ENCODE data around the gene MAEA.

Gene MAEA

DNA sequence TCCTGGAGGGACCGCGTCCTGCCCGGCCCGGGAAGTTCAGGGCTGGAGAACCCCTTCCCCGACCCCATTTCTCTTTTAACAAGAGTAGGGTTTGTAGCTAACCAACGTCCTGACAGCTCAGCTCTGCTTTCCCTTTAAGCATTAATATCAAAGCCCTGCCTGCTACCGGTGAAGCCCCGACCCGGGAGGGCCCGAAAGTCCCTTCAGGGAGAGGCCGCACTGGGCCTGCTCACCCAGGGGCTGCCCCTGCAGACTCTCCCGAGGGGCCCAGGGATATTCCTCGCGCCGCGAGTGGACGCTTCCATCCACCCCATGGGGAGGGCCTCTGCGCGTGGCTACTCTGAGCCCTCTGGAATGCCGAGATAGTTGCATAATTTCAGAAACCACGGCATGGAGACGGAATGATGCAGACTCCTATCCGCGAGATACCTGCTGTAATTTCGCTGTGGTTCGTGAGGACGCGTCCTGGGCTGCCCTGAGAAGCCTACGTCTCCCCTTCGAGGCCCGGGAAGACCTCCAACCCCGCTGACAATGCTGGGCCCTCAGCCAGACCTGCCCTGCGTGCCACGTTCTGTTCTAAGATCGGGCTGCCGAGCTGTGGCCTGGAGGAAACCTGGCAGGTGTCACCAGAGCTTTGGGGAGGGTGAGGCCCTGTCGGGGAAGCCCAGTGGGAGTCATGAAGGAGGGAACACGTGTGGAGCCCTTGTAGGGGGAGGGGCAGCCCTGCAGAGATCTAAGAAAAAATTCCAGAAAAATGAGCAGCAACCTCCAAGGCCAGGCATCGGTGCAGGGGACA, 39.8 kb upstream of the MAEA start:
- DNase-seq (ENCODE audit: low spot score): no peak

DNA sequence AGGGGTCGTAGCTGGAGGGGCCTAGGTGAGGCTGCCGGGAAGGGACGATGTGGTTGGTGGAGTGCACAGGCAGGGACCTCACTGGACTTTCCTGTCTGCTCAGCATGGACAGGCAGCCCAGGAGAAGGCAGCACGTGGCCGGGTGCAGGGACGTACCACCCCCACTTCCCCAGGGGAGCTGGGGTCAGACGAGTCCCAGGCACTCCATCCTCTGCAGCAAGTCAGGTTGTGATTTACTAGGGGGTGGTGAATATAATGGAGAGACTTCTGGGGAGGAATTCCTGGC, 39.2 kb upstream of the MAEA start:
- no peak for DNase-seq (ENCODE audit: low spot score)

DNA sequence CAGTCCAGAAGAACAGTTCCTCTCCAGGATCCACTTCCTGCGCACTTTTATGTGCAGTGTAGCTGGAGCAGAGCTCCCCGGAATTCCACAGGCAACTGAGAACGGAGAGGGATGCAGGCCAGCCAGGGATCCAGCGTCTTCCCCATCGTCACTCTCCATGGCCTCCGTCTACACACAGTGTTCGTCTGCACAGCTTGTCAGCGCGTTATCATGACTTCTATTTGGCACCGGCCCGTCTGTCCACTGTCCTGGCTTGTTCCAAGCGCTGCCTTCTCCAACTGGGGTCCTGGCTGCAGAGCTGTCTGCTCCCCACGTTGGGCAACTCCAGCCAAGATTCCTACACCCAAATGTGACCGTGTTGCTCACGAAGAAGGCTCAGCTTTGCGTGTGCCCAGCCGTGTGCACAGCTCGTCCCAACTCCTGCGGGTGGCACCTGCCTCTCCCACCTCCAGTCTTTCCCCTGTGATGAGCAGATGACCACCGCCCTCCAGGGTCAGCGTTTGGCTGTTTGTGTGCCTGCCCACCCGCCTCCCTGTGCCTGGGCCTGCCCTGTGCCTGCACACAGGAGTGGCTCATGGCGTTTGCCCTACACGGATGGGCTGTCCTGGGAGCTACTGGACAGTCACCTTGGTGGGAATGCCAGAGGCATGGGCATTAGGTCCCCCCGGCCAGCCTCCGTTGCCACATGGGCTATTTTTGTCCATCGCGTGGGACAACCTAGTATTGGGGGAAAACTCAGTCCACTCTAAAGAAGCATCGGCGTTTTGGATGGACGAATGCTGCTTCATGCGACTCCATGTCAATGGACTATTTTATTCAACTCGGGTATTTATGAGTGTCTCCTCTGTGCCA, 38.5 kb upstream of the MAEA start:
- DNase-seq (ENCODE audit: low spot score): no peak

DNA sequence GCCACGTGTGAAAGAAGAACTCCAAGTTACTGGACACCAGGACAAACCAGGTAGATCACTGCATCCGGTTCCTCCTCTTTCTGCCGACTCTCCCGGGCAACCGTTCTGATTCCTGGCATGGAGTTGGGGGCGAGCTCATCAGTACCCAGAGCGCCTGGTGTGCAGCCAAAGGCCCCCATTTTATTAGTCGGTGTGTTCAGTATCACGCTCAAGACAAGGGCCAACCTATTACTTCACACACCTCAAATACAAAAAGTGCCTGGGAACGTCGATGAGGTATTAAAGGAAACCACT, 38.0 kb upstream of the MAEA start:
- DNase-seq (ENCODE audit: low spot score): no peak

DNA sequence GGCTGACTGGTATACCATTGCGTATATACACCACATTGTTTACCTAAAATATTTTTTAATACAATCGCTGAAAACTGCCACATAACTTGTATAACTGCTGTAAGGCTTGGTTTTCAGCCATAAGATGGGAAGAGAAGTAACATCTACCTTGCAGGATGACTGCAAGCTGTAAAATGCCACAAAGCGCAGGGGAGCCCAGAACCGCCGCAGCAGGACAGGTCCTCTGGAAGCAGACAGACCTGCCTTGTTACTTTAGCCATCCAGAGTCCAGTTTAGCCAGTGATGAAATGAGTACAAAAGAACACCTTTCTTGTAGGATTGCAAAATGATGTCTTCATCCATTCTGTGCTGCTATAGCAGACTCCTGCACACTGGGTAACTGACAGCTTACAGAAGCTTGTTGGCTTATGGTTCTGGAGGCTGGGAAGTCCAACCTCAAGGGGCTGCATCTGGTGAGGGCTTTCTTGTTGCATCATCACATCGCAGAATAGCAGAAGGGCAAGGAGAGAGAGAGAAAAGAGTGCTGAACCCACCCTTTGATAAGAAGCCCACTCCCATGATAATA, 36.7 kb upstream of the MAEA start:
- DNase-seq (ENCODE audit: low spot score): no peak

DNA sequence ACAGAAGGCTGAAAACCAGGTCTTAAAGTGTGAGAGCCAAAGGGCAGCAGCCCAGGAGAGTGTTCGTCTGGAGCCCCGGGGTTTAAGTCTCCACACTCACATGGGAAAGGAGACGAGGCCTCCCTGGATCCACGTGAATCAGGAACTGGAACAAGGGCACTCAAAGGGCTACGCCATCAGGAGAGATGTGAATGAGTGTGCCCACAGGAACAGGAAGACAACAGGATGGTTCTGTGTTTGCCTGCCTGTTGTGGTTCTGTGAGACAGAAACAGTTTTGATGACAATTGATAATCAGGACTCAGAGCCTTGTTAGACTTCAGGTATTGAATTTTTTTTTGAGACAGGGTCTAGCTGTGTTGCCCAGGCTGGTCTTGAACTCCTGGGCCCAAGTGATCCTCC, 35.9 kb upstream of the MAEA start:
- DNase-seq (ENCODE audit: low spot score): no peak

DNA sequence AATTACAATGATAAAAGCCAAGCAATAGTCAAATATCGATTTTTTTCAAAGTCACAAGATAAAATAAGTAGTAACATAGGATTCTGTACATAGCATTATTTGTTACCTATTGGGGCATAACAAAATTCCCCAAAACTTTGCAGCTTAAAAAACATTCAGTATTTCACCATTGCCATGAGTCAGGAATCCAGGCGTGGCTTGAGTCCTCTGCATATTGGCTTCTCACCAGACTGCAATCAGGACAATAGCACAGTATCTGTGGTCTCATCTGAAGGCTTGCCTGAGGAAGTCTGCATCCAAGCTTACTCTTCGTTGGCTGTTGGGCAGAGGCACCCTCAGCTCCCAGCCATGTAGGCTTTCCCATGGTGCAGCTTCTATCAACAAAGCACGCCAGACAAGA, 34.5 kb upstream of the MAEA start:
- no peak for DNase-seq (ENCODE audit: low spot score)

DNA sequence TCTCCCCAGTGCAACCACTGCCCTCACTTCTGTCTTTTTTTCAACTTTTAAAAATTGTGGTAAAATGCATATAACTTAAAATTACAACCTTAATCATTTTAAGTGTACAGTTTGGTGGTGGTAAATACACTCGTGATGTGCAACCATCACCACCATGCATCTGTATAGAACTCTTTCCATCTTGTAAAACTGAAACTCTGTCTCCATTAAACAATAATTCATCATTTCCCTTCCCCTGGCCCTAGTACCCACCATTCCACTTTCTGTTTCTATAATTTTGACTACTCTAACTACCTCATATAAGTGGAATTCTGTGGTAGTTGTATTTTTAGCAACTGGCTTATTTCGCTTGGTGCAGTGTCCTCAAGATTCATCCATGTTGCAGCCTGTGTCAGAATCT, 34.0 kb upstream of the MAEA start:
- DNase-seq (ENCODE audit: low spot score): no peak

DNA sequence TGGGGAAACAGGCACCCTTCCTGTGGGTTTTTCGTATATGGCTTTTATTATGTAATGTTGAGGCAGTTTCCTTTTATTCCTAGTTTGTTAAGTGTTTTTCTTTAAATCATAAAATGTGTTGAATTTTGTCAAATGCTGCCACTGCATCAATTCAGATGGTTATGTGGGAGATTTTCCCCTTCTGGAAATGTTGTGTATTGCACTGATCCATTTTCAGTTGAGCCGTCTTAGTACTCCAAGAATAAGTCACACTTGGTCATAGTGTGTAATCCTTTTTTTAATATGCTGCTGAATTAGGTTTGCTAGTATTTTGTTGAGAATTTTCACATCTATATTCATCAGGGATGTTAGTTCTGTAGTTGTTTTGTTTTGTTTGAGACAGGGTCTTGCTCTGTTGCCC, 31.2 kb upstream of the MAEA start:
- no peak for DNase-seq (ENCODE audit: low spot score)

DNA sequence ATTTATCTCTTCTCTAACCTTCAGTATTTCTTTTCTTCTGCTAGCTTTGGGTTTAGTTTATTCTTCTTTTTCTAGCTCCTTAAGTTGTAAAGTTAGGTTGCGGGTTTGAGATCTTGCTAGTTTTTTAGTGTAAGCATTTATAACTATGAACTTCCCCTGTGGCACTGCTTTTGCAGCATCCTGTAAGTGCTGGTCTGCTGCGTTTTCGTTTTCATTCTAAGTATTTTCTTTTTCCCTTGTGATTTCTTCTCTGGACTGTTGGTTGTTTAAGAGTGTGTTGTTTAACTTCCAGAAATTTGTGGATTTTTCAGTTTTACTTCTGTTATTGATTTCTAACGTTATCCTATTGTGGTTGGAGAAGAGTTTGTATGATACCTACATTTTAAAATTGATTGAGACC, 29.7 kb upstream of the MAEA start:
- no peak for DNase-seq (ENCODE audit: low spot score)

DNA sequence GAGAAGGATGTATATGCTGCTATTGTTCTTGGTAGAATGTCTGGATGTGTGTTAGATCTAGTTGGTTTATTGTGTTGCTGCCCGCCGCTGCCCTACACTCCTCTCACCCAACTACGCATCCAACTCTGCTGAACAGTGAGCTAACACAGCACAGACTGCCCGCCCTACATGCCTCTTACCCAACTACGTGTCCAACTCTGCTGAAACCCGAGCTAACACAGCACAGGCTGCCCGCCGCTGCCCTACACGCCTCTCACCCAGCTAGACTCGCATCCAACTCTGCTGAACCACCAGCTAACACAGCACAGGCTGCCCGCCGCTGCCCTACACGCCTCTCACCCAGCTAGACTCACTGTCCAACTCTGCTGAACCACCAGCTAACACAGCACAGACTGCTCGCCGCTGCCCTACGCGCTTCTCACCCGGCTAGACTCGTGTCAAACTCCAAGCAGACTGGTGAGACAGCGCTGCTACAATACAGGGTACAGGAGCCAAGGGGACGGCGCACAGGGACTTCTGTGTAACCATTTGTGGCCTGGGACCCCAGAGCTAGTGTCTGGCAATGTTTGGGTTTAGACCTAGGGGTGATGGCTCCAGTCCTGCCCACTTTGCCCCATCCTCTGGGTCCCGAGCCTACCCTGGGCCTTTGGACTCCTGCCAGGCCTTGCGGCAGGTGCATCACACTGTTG, 29.1 kb upstream of the MAEA start:
- no peak for DNase-seq (ENCODE audit: low spot score)

DNA sequence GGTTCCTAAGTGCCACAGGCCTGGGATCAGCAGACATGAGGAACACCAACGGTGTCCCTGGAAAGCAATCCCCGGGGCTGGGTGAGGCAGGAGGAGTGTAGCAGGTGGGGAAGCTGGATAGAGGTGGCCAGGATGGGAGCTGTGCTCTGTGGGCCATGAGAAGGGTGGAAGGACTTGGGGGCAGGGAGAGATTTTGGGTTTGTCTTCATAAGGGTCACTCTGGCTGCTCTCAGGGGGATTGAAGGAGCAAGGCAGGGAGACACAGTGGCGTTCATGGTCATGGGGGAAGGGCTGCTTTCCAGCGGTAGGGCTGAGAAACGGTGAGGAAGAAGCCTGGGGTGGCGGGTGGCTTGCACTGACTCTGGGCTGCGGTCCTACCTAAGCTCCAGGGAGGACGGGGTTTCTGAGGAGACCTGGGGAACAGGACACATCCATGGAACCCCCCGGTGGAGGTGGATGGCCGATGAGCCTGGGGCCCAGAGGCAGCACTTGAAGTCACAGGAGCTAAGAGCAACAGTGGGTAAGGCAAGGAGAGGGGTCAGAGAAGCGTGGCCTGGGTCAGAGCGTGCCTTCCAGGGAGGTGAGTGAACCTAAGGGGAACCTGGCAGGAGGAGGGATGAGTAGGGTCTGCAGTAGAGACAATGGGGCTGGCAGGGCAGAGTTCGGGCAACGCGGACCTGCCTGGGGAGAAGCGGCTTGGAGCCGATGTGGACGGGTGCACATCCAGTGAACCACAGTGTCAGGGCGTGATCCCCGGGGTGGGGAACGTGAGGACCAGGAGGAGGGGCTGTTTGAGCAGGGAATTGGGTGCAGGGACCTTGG, 28.4 kb upstream of the MAEA start:
- DNase-seq (ENCODE audit: low spot score): no peak

DNA sequence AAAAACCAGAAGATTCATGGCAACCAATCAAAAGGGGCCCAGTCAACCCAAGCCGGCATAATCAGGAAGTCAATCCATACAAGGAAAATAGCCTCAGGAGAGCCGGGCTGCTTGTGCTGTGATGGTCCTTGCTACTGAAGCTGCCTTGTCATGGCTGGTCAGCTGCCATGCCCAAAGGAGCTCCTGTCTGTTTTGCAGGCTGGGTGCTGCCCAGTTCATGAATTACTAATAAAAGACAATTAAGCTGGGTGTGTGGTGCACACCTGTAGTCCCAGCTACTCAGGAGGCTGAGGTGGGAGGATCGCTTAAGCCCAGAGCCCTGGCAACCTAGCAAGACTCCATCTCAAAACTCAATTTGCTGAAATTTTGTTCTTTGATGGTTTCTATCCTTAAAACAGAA, 24.7 kb upstream of the MAEA start:
- no peak for DNase-seq (ENCODE audit: low spot score)

DNA sequence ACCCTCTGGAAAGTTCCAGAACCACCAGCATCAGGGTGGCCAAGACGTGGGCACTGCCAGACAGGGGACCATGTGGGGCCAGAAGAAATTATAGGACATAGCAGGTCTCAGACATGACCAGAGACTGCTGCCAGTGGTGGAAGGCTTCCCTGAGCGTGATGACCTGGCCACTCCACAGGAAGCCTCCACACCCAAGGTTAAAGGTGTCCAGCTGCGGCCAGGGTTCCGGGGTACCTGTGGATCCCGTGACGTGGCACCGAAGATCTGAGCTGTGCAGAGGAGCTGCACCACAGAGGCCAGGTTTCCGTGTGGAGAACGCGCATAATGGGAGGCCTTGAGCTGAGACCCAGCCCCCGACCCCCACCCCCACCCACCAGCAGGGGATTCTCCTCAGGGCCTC, 24.3 kb upstream of the MAEA start:
- DNase-seq (ENCODE audit: low spot score): no peak

DNA sequence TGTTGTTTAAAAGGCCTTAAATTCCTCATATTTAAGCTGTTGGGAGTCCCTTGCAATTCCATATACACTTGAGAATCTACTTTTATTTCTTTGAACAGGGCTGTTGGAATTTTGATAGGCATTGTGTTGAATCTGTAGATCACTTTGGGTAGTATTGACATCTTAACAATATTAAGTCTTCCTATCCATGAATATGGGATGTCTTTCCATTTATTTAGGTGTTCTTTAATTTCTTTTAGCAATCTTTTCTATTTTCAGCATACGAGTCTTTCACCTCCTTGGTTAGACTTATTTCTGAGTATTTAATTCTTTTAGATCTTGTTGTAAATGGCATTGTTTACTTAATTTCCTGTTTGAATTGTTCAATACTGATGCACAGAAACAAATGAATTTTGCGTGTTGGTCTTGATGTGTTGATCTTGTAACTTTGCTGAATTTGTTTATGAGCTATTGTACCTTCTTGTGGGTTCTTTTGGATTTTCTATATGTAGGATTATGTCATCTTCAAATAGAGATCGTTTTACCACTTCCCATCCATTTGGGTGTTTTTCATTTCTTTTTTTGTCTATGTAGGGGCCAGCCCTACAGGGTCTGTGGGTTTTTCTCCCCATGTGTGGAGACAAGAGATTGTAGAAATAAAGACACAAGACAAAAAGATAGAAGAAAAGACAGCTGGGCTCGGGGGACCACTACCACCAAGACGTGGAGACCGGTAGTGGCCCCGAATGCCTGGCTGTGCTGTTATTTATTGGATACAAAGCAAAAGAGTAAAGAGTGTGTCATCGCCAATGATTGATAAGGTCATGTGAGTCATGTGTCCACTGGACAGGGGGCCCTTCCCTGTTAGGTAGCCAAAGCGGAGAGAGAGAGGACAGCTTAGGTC, 22.6 kb upstream of the MAEA start:
- DNase-seq (ENCODE audit: low spot score): no peak

DNA sequence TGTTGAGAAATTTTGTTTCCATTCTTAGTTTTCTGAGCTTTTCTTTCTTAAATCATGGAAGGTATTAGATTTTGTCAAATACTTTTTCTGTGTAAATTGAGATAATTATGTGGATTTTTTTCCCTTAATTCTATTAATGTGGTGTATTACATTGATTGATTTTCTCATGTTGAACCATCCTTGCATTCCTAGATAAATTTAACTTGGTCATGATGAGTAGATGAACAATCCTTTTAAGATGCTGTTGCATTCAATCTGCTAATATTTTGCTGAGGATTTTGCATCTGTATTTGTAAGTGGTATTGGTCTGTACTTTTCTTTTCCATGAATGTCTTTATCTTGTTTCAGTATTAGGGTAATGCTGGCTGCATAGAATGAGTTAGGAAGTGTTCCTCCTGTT, 20.5 kb upstream of the MAEA start:
- no peak for DNase-seq (ENCODE audit: low spot score)

DNA sequence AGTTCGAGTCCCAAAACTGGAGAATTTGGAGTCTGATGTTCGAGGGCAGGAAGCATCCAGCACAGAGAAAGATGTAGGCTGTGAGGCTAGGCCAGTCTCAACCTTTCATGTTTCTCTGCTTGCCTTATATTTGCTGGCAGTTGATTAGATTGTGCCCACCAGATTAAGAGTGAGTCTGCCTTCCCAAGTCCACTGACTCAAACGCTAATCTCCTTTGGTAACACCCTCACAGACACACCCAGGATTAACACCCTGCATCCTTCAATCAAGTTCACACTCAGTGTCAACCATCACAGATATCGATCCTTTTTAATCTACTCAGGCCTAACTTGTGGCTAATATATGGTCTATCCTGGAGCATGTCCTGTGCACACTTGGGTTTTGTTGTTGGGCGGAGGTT, 18.0 kb upstream of the MAEA start:
- no peak for DNase-seq (ENCODE audit: low spot score)

DNA sequence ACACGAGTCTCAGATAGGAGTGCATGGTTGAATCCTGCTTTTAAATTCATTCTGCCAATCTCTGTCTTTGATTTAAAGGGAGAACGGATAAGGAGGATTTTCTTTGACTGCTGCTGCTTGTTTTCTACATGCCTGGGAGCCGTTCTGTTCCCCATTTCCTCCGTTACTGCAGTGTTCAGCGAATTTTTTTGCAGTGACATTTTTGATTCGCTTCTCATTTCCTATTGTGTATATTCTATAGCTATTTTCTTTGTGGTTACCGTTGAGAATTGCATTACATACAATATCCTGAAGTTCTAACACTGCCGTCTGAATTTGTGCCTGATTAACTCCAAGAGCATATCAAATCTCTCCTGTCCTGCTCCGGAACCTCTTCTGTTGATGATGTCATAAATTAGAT, 14.8 kb upstream of the MAEA start:
- DNase-seq (ENCODE audit: low spot score): no peak

DNA sequence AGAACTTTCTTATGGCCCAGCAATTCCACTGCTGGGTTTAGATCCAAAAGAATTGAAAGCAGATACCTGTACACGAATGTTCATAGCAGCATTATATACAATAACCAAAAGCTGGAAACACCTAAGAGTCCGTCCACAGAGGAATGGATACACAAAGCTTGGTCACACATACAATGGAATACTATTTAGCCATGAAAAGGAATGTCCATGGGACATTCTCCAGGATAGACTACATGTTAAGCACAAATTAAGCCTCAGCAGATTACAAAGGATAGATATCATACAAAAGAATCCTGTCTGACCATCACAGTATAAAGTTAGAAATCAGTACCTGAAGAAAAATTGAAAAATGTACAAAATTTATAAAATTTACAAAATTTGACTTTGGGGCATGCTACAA, 12.7 kb upstream of the MAEA start:
- no peak for DNase-seq (ENCODE audit: low spot score)

DNA sequence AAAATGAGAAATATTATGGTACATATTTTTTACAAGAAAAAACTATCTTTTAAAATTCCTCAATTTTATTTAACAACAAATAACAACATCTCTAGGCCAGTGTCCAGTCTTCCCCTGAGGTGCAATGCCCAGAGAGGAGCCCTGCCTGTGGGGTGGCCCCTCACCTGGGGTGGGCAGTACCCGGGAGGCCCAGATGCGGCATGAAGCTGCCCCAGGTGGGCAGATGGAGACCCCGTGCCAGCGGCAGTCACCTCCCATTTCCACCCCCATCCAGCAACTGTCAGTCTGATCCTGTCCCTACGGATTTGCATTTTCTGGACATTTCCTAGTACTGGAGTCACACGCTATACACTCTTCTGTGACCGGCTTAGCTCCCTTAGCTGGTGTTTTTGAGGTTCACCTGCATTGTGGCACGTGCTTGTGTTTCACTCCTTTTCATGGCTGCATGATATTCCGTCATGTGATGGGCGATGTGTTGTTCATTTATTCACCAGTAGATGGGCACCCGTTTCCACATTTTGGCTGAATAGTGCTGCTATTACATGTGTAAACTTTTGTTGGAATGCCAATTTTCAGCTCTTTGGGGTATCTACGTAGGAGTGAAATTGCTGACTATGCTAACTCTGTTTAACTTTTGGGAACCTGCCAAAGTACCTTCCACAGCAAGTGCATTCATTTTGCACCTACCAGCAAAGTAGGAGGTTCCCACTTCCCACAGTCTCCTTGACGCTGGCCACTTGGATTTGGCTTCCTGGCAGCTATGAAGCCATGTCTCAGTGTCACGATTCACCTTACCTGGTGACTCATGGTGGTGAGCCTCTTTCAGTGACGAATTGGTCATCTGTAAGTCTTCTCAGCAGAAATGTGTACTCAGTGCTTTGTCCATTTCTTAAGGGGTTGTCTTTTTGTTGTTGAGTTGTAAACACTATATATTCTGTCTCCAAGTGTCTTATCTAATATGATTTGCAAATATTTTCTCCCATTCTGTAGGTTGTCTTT, 11.7 kb upstream of the MAEA start:
- DNase-seq (ENCODE audit: low spot score): no peak
